Measurements from ENCODE around the gene MORN1.

MORN1 gene

DNA sequence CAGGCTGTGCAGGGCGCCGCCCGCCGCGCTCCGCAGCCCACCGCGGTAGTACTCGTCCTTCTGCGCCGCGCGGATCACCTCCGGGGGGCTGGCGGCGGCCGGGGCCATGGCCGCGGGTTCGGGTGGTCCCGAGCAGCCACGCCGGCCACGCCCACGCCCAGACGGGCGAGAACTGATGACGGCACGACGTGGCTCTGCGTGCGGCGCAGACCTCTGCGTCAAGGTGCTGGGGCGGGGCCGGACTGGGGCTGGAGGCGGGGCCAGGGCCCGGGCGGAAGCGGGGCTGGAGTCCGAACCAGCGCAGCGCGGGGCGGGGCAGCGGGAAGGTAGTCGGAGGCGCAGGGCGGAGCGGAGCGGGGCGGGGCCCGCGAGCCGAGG is 21.0 kb upstream of the MORN1 start, which contains the start of gene PEX10:
PEX10 (minus strand) TSS at position 170 of the 378 bp plus-strand sequence; CDS start at position 108, 62 bp downstream.
- H3K27me3 ChIP-seq (ENCODE audit: insufficient read depth, low read depth, severe bottlenecking), result no peaks in the 10 kb centered on the region
- no peaks in the 10 kb centered on the region for H3K9me3 ChIP-seq (ENCODE audit: severe bottlenecking)
- H3K36me3 ChIP-seq, result peaks cover 3% of the 10 kb centered on the region; the same call in 1 of the 2 replicates
- H3K4me3 ChIP-seq (ENCODE audit: low read depth, low read length), result peak within 1 kb of the TSS; percentile 76
- TF ChIP-seq, protein P1, sequence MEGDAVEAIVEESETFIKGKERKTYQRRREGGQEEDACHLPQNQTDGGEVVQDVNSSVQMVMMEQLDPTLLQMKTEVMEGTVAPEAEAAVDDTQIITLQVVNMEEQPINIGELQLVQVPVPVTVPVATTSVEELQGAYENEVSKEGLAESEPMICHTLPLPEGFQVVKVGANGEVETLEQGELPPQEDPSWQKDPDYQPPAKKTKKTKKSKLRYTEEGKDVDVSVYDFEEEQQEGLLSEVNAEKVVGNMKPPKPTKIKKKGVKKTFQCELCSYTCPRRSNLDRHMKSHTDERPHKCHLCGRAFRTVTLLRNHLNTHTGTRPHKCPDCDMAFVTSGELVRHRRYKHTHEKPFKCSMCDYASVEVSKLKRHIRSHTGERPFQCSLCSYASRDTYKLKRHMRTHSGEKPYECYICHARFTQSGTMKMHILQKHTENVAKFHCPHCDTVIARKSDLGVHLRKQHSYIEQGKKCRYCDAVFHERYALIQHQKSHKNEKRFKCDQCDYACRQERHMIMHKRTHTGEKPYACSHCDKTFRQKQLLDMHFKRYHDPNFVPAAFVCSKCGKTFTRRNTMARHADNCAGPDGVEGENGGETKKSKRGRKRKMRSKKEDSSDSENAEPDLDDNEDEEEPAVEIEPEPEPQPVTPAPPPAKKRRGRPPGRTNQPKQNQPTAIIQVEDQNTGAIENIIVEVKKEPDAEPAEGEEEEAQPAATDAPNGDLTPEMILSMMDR (IDR thresholded peaks at IDR 0.05; ENCODE audit: low read depth, low read length), result no peak
- DNase-seq, result peak; percentile 98
- H3K27ac ChIP-seq, result peak within 1 kb of the TSS; percentile 78

DNA sequence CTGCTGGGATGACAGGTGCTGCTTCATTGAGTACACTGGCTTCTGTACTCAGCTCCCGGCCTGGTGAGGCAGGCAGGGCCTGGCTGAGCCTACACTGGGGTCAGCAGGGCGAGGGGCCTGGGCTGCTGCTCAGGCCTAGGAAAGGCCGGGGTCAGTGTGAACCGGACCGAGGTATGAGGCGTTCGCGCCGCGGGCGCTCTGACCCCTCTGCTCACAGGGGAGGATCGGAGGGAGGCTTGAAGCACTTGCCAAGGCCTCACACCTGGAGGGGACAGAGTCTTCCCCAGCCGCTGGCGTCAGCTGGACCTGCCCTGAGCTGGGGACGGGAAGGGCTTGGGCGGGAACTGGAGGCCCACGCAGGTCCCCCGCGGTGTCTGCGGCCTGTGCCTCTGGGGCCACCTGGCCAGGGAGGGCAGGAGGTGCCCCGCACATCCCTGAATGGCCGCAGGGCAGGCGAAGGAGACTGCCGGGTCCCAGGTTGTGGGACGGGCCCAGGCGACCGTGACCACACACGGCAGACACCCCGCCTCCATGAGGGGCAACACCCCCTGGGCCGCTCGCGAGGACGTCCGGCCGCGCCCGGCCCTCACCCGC is 20.5 kb upstream of the MORN1 start:
- TF ChIP-seq, protein P1 (IDR thresholded peaks at IDR 0.05; ENCODE audit: low read depth, low read length), result no peak
- Histone ChIP-seq H3K27me3 (ENCODE audit: insufficient read depth, low read depth, severe bottlenecking) (no peaks in the 10 kb centered on the region), H3K27ac (peak overlapping the region; percentile 78), H3K4me3 (ENCODE audit: low read depth, low read length) (peak overlapping the region; percentile 76), H3K9me3 (ENCODE audit: severe bottlenecking) (no peaks in the 10 kb centered on the region), H3K36me3 (peaks cover 6% of the 10 kb centered on the region; the same call in 1 of the 2 replicates)
- peak; percentile 39 for DNase-seq

DNA sequence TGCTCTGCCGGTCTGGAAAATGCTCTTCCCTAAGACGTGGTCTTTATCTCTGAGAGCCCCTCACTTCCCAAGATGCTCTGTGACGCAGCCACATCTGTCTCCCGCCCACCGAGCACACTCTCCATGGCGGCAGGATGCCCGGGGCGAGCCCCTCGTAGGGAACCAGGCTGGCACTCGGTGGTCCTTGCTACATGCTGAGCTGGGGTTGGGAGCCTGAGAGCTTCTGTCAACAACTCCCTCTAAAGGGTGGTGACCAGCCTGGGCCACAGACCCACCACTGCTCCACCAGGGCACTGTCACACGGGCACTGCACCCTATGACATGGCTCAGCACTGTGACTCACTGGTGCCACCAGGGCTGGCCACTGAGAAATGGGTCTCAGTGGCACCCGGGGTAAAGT is 18.4 kb upstream of the MORN1 start:
- no peaks in the 10 kb centered on the region for H3K27me3 ChIP-seq (ENCODE audit: insufficient read depth, low read depth, severe bottlenecking)
- H3K4me3 ChIP-seq (ENCODE audit: low read depth, low read length), result no peak overlapping the region
- no peaks in the 10 kb centered on the region for H3K9me3 ChIP-seq (ENCODE audit: severe bottlenecking)
- no peak for DNase-seq
- no peak overlapping the region for H3K27ac ChIP-seq
- peaks cover 20% of the 10 kb centered on the region for H3K36me3 ChIP-seq
- TF ChIP-seq, protein P1 (IDR thresholded peaks at IDR 0.05; ENCODE audit: low read depth, low read length), result no peak

DNA sequence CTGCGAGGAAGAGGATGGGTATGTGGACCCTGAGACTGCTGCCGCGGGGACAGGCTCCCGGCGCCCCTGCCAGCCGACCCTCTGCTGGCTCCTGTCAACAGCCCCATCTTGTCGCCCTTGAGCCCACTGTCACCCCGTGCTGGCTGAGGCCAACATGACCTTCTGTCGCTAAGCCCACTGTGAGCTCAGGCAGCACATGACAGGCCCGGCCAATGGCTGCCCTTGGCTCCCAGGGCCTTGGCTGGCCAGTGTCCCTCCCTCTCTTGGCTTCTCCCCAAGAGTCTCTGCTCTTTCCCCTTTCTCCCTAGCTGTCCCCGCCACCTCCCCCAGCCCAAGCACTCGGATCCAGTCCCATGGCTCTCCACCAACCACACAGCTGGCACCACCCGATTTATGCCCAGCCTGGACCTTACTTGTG is 17.5 kb upstream of the MORN1 start:
- no peak for DNase-seq
- H3K4me3 ChIP-seq (ENCODE audit: low read depth, low read length), result no peak overlapping the region
- H3K36me3 ChIP-seq, result peaks cover 29% of the 10 kb centered on the region
- no peak overlapping the region for H3K27ac ChIP-seq
- no peaks in the 10 kb centered on the region for H3K9me3 ChIP-seq (ENCODE audit: severe bottlenecking)
- TF ChIP-seq, protein P1 (IDR thresholded peaks at IDR 0.05; ENCODE audit: low read depth, low read length), result no peak
- no peaks in the 10 kb centered on the region for H3K27me3 ChIP-seq (ENCODE audit: insufficient read depth, low read depth, severe bottlenecking)

DNA sequence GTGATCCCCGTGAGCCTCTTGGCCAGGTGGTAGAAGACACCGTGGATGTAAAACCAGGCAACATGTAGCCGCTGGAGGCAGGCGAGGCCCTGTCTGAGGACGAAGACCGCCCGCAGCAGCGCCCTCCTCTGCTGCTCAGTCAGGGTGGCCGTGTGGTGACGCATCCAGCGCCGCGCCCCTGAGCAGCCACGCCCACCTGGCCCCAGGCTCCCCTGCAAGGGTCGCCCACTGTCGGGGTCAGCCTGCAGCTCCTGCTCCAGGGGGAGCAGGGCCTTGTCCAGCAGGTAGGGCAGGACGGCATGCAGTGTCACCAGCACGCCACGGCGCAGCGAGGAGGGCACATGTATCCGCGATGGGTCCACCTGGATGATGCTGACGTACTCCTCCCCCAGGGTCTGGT is 17.1 kb upstream of the MORN1 start:
- H3K27me3 ChIP-seq (ENCODE audit: insufficient read depth, low read depth, severe bottlenecking), result no peaks in the 10 kb centered on the region
- TF ChIP-seq, protein P1 (IDR thresholded peaks at IDR 0.05; ENCODE audit: low read depth, low read length), result no peak
- no peak for DNase-seq
- H3K9me3 ChIP-seq (ENCODE audit: severe bottlenecking), result no peaks in the 10 kb centered on the region
- peaks cover 33% of the 10 kb centered on the region for H3K36me3 ChIP-seq
- no peak overlapping the region for H3K27ac ChIP-seq
- H3K4me3 ChIP-seq (ENCODE audit: low read depth, low read length), result no peak overlapping the region

DNA sequence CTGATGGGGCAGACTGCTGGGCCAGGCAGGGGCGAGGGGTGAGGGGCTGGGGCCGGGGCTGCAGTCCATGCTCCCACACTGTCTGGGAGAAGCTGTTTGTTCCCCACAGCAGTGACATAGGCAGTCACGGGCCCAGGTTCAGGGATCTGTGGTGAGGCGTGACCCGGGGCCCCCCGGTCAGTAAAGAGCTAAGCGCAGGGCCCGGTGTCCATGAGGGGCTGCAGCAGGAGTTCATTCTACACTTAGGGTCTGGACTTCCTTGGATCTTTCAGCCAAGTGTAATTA is 16.6 kb upstream of the MORN1 start:
- Histone ChIP-seq H3K27me3 (ENCODE audit: insufficient read depth, low read depth, severe bottlenecking) (no peaks in the 10 kb centered on the region), H3K36me3 (peaks cover 38% of the 10 kb centered on the region), H3K4me3 (ENCODE audit: low read depth, low read length) (no peak overlapping the region), H3K9me3 (ENCODE audit: severe bottlenecking) (no peaks in the 10 kb centered on the region), H3K27ac (no peak overlapping the region)
- TF ChIP-seq, protein P1 (IDR thresholded peaks at IDR 0.05; ENCODE audit: low read depth, low read length), result no peak
- DNase-seq, result no peak
